Upper lobe of right lung (tissue), 1 donor: Measurements from ENCODE around the gene TTLL11. TPM values are rescaled to one million over a fixed set of nuclear protein-coding genes. Genes with fewer than 3 reads are reported as not detected.
A peak's percentile ranks its signal among the peaks of the same experiment; 100 is the strongest.

Experiments
- ATAC-seq: fragments of 200-7000 bp; cut with Tn5 transposase; one replicate; pipeline ENCODE4 v1.9.1; 2020; ENCODE audit warnings: mild to moderate bottlenecking, moderate library complexity
- DNase-seq: peaks from one replicate; pipeline ENCODE4 v3.0.0-alpha.2; 2020
- H3K27ac ChIP-seq: fragments of 200-600 bp; one replicate; pipeline ENCODE4 v1.8.0; 2022
- H3K27me3 ChIP-seq: fragments of 200-600 bp; one replicate; pipeline ENCODE4 v1.8.0; 2022; ENCODE audit warnings: mild to moderate bottlenecking
- H3K36me3 ChIP-seq: fragments of 200-600 bp; one replicate; pipeline ENCODE4 v1.8.0; 2022
- H3K4me1 ChIP-seq: fragments of 200-600 bp; one replicate; pipeline ENCODE4 v1.8.0; 2022
- H3K4me3 ChIP-seq: fragments of 200-600 bp; one replicate; pipeline ENCODE4 v1.8.0; 2022; ENCODE audit warnings: mild to moderate bottlenecking
- H3K9me3 ChIP-seq: fragments of 200-600 bp; one replicate; pipeline ENCODE4 v1.8.0; 2022
- CTCF ChIP-seq: fragments of 200-600 bp; IDR thresholded peaks from one replicate; pipeline ENCODE4 v1.8.0; 2022; ENCODE audit warnings: antibody characterized with exemption
- intact Hi-C: fragments of 100-400 bp; cut with DNase I; formaldehyde crosslinking; loops from one replicate; pipeline ENCODE4 v1.11.0; 2022
- total RNA-seq: library from RNA; stranded (reverse); fragmentation: NEBNext Ultra II Directional; extraction: Animal tissue kit (Norgen Biotek cat#: 25700); gene quantifications from one replicate; pipeline ENCODE4 v1.2.1, GENCODE V29; 2021
- donor health status: DM: no; HTN: yes; CAD: no; lungs with severe emphysema.

TTLL11 gene
- total RNA-seq, 1 donor from 2014 or later: 10.7 TPM

- no peaks in the 10 kb centered on the region for H3K27me3 ChIP-seq
- intact Hi-C loops: loop anchor here (10.0 kb wide), 1 partner anchor 435 kb away; no protein-coding TSS in a partner anchor
- ATAC-seq (peak; percentile 59), DNase-seq (no peak)
- TF ChIP-seq CTCF: no peak
- peaks cover 8% of the 10 kb centered on the region for H3K4me1 ChIP-seq
- H3K36me3 ChIP-seq: no peaks in the 10 kb centered on the region
- no peaks in the 10 kb centered on the region for H3K9me3 ChIP-seq
- no peak overlapping the region for H3K27ac ChIP-seq
- no peak overlapping the region for H3K4me3 ChIP-seq
Measured at GRCh38 chr9:121979736-121980135, 113.4 kb downstream of the TTLL11 start.

DNA sequence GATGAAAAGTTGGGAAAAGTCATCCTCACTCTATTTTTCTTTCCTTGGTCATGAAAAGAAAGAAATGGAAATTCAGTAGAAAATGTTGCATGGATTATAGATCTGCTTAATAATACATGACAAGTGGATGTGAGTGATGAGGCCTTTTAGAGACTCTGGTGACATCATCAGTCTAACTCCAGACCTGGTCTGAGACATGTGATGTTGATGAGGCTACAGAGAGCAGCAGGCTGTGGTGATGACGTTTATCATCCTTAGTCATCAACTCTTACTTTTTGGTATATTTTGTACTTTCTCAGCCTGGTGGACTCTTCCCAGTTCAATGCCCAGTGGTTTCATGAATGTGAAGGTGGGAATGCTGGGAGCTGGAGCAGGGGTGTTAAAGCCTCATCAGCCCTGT is 116.4 kb downstream of the TTLL11 start:
- ATAC-seq (no peak), DNase-seq (no peak)
- H3K36me3 ChIP-seq: no peaks in the 10 kb centered on the region
- H3K4me3 ChIP-seq: no peak overlapping the region
- TF ChIP-seq CTCF: no peak
- H3K9me3 ChIP-seq: no peaks in the 10 kb centered on the region
- peaks cover 8% of the 10 kb centered on the region for H3K4me1 ChIP-seq
- H3K27ac ChIP-seq: peak overlapping the region; percentile 58
- intact Hi-C loops: no loop called here
- no peaks in the 10 kb centered on the region for H3K27me3 ChIP-seq

DNA sequence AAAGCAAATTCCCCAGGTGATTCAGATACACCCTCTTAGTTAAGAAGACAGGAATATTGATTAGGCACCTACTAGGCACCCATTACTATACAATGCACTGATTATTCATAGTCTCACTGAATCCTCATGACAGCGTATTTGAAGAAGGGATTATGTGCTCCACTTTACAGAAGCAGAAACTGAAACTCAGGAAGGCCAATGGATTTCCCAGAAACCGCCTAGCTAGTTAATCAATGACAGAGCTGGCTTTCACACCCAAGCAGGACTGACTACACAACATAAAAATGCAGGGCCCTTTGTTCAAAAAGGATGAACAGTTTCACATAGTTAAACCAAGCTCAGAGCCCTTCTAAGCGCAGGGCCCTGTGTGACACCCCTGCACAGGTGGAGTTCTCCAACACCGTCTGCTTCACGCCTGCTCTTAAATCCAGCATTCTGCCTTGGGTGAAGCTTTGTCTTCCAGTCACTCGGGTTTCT is 117.3 kb downstream of the TTLL11 start:
- Histone ChIP-seq H3K27me3 (no peaks in the 10 kb centered on the region), H3K36me3 (no peaks in the 10 kb centered on the region), H3K9me3 (no peaks in the 10 kb centered on the region), H3K4me1 (peaks cover 8% of the 10 kb centered on the region), H3K27ac (peak overlapping the region; percentile 58), H3K4me3 (no peak overlapping the region)
- intact Hi-C loops: no loop called here
- DNase-seq (no peak), ATAC-seq (peak; percentile 74)
- no peak for TF ChIP-seq CTCF

GRCh38 chr9:121974421-121974820 is 118.7 kb downstream of the TTLL11 start:
- no peak for ATAC-seq
- TF ChIP-seq CTCF: no peak
- Histone ChIP-seq H3K9me3 (no peaks in the 10 kb centered on the region), H3K4me1 (peaks cover 8% of the 10 kb centered on the region), H3K27me3 (no peaks in the 10 kb centered on the region), H3K27ac (peak overlapping the region; percentile 9), H3K36me3 (no peaks in the 10 kb centered on the region), H3K4me3 (no peak overlapping the region)
- no peak for DNase-seq
- intact Hi-C loops: no loop called here

DNA sequence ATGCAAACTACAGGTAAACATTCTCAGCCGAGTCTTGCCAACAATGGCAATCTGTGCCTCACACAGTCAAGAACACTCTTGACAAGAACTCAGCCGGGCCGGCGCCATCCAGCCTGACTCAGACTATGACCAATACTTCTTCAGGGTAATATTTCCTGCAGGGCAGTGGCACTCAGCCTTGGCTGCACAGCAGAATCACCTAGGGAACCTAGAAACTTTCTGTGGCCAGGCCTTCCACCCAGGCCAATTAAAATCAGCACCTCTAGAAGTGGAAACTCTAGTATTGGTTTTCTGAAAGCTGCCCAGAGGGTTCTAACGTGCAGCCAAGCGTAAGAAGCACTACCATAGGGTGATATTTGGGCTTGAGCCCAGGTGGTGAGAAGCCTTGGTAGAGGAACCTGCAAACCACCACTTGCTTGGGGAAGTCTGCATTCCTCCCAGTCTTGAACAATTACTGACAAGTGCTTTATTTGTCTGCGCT is 120.6 kb downstream of the TTLL11 start:
- intact Hi-C loops: no loop called here
- ATAC-seq (peak; percentile 93), DNase-seq (peak; percentile 94)
- Histone ChIP-seq H3K27me3 (no peaks in the 10 kb centered on the region), H3K27ac (peak overlapping the region; percentile 72), H3K4me3 (no peak overlapping the region), H3K36me3 (no peaks in the 10 kb centered on the region), H3K9me3 (no peaks in the 10 kb centered on the region), H3K4me1 (peaks cover 8% of the 10 kb centered on the region)
- TF ChIP-seq CTCF: no peak

- intact Hi-C loops: no loop called here
- TF ChIP-seq CTCF: no peak
- no peak for ATAC-seq
- Histone ChIP-seq H3K4me3 (no peak overlapping the region), H3K36me3 (no peaks in the 10 kb centered on the region), H3K4me1 (no peaks in the 10 kb centered on the region), H3K27me3 (no peaks in the 10 kb centered on the region), H3K27ac (no peak overlapping the region), H3K9me3 (no peaks in the 10 kb centered on the region)
- no peak for DNase-seq
Measured at GRCh38 chr9:121968056-121968455, 125.1 kb downstream of the TTLL11 start.
